Muscle layer of colon (tissue), 2 donors: ENCODE measurements around the gene PHF12.

ENCODE experiments used
- H3K27ac ChIP-seq: one replicate; pipeline ENCODE4 v1.7.0; 2013; ENCODE audit warnings: low read depth, mild to moderate bottlenecking, low read length, moderate library complexity
- H3K27me3 ChIP-seq, 2 donors: one replicate each; pipeline ENCODE4 v1.7.0; 2013; ENCODE audit warnings: low read length in 2 of 2, mild to moderate bottlenecking in 2 of 2; ENCODE audit not compliant: insufficient read depth in 2 of 2, control insufficient read depth in 1 of 2
- H3K36me3 ChIP-seq: one replicate; pipeline ENCODE4 v1.7.0; 2013; ENCODE audit warnings: mild to moderate bottlenecking, low read length; ENCODE audit not compliant: insufficient read depth
- H3K4me1 ChIP-seq: one replicate; pipeline ENCODE4 v1.7.0; 2013; ENCODE audit warnings: mild to moderate bottlenecking, low read length; ENCODE audit not compliant: insufficient read depth
- H3K4me3 ChIP-seq, 2 donors: one replicate each; pipeline ENCODE4 v1.7.0; 2013; ENCODE audit warnings: low read length in 2 of 2, low read depth in 1 of 2, mild to moderate bottlenecking in 1 of 2, moderate library complexity in 1 of 2
- H3K9ac ChIP-seq: one replicate; pipeline ENCODE4 v1.7.0; 2013; ENCODE audit warnings: low read length
- H3K9me3 ChIP-seq: one replicate; pipeline ENCODE4 v1.7.0; 2013; ENCODE audit warnings: mild to moderate bottlenecking, low read length
- donor health status: abdominal sarcoma.
- donor health status: Adenocarcinoma of cecum.

Gene PHF12

DNA sequence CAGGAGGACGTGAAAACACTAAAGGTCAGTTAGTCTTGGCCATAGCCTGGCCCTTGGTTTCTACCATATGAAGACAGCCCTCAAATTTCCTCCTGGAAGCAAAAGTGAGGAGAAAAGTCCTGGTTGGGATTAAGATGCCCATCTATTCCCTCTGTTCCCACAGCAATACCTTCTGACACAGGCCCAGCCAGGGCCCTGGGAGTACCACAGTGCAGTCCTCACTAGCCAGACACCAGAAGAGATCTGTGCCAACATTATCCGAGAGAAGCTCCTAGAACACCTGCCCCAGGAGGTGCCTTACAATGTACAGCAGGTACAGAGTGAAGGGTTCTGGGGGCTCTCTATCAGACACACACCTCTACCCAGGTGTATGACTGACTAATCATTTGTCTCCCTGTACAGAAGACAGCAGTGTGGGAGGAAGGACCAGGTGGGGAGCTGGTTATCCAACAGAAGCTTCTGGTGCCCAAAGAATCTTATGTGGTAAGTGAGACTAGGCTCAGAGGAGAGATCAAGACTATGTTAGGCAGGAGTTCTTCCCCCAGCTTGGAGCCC lies 92.4 kb downstream of the PHF12 start:
- H3K9me3 ChIP-seq = no peaks in the 10 kb centered on the region
- no peak overlapping the region for H3K9ac ChIP-seq
- no peaks in the 10 kb centered on the region for H3K27me3 ChIP-seq
- peaks cover 10% of the 10 kb centered on the region for H3K4me1 ChIP-seq
- no peak overlapping the region for H3K27ac ChIP-seq
- H3K4me3 ChIP-seq = no peak overlapping the region
- peaks cover 29% of the 10 kb centered on the region for H3K36me3 ChIP-seq

DNA sequence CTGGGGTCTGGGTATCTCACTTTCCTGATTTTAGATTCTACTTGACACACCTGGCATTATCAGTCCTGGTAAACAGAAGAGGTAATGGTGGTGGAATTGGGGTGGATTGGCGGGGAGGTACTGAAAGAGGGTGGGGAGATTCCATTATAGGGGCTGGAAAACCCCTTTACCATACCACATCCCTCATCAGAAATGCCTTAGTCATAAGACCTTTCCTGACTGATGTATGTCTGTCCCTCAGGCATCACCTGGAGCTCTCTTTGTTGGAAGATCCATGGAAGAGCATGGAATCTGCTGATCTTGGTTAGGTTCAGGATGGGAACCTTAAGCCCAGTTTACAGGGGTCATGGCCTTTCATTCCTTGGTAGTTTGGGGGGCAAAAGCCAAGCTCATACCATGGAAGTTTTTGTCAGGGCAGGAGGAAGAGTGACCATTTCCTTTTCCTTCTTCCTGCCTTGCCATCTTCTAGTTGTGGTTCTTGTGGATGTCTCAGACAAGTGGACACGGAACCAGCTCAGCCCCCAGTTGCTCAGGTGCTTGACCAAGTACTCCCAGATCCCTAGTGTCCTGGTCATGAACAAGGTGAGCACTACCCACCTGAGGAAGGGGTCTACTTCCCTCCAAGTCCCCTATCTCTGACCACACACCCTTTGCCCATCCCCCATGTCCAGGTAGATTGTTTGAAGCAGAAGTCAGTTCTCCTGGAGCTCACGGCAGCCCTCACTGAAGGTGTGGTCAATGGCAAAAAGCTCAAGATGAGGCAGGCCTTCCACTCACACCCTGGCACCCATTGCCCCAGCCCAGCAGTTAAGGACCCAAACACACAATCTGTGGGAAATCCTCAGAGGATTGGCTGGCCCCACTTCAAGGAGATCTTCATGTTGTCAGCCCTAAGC lies 93.2 kb downstream of the PHF12 start:
- H3K4me3 ChIP-seq = no peak overlapping the region
- H3K36me3 ChIP-seq = peaks cover 29% of the 10 kb centered on the region
- peaks cover 10% of the 10 kb centered on the region for H3K4me1 ChIP-seq
- H3K9me3 ChIP-seq = no peaks in the 10 kb centered on the region
- no peaks in the 10 kb centered on the region for H3K27me3 ChIP-seq
- H3K9ac ChIP-seq = no peak overlapping the region
- no peak overlapping the region for H3K27ac ChIP-seq

GRCh38 chr17:28856028-28856574 lies 95.2 kb downstream of the PHF12 start:
- Histone ChIP-seq H3K9me3 (no peaks in the 10 kb centered on the region), H3K9ac (no peak overlapping the region), H3K27me3 (no peaks in the 10 kb centered on the region), H3K4me1 (peaks cover 10% of the 10 kb centered on the region), H3K36me3 (peaks cover 29% of the 10 kb centered on the region), H3K27ac (no peak overlapping the region), H3K4me3 (no peak overlapping the region)

DNA sequence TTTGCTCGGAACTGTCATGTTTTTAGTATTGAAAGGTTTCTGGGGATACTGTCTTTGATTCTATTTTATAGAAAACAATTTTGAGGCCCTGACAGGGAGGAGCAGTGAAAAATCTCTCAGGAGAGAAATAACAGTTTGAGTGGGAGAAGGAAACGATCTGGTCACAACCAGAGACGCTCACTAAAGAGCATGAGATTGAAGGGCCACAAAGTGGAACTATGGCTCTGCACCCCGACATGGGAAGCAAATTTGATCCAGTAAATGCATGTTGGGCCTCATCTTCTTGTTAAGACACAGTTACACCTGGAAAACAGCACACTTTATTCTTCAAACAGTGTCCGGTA lies 96.0 kb downstream of the PHF12 start:
- H3K9ac ChIP-seq = peak overlapping the region; percentile 69
- H3K27me3 ChIP-seq = no peaks in the 10 kb centered on the region
- H3K9me3 ChIP-seq = no peaks in the 10 kb centered on the region
- H3K4me3 ChIP-seq = peak overlapping the region; percentile 66 to 73
- peak overlapping the region; percentile 74 for H3K27ac ChIP-seq
- H3K36me3 ChIP-seq = peaks cover 24% of the 10 kb centered on the region
- peaks cover 10% of the 10 kb centered on the region for H3K4me1 ChIP-seq
